Lower leg skin (tissue), 3 donors: ENCODE results near the gene TMTC1.

Experiments used
- CTCF ChIP-seq, 3 donors: fragments of 450-650 bp; IDR thresholded peaks; one replicate each; pipeline ENCODE4 v1.5.1; 2016; ENCODE audit warnings: antibody characterized with exemption in 3 of 3, mild to moderate bottlenecking in 3 of 3, moderate library complexity in 2 of 3
- POLR2A ChIP-seq, 2 donors: fragments of 450-650 bp; IDR thresholded peaks; one replicate each; pipeline ENCODE4 v1.6.1; 2016 to 2017; ENCODE audit warnings: antibody characterized with exemption in 2 of 2, mild to moderate bottlenecking in 1 of 2, moderate library complexity in 1 of 2

- TF ChIP-seq CTCF (IDR thresholded peaks at IDR 0.05): no peak
- TF ChIP-seq POLR2A (IDR thresholded peaks at IDR 0.05): no peak
Measured at GRCh38 chr12:29732593-29732992, 51.1 kb downstream of the TMTC1 start.
